HAP-1 (cell line): ENCODE results near the gene PRKCD.

ENCODE experiments used
- DNase-seq, 2 experiments: peaks; one replicate each; pipeline ENCODE4 v3.0.0-alpha.2; 2016 to 2020; ENCODE audit warnings: low spot score in 2 of 2
- H3K27me3 ChIP-seq: fragments of 250-450 bp; sonication (Bioruptor Pico); 2 replicates; pipeline ENCODE4 v1.5.1; 2020; ENCODE audit warnings: low read depth, mild to moderate bottlenecking, moderate library complexity
- H3K36me3 ChIP-seq: fragments of 250-450 bp; sonication (Bioruptor Pico); replicated peaks from 2 replicates; pipeline ENCODE4 v1.5.1; 2020; ENCODE audit warnings: mild to moderate bottlenecking
- H3K4me1 ChIP-seq: fragments of 250-450 bp; sonication (Bioruptor Pico); 2 replicates; pipeline ENCODE4 v1.5.1; 2020; ENCODE audit warnings: mild to moderate bottlenecking
- H3K4me3 ChIP-seq: fragments of 250-450 bp; sonication (Bioruptor Pico); 2 replicates; pipeline ENCODE4 v1.5.1; 2020; ENCODE audit warnings: mild to moderate bottlenecking, moderate library complexity
- H3K9me3 ChIP-seq: fragments of 250-450 bp; sonication (Bioruptor Pico); 2 replicates; pipeline ENCODE4 v1.5.1; 2020; ENCODE audit warnings: mild to moderate bottlenecking, moderate library complexity
- in situ Hi-C: fragments of 300-500 bp; cut with MboI; formaldehyde crosslinking; loops from 3 replicates; pipeline ENCODE4 v1.14.3; 2020; ENCODE audit warnings: low sequenced_read_pairs, inconsistent platforms, mixed read lengths

PRKCD gene

DNA sequence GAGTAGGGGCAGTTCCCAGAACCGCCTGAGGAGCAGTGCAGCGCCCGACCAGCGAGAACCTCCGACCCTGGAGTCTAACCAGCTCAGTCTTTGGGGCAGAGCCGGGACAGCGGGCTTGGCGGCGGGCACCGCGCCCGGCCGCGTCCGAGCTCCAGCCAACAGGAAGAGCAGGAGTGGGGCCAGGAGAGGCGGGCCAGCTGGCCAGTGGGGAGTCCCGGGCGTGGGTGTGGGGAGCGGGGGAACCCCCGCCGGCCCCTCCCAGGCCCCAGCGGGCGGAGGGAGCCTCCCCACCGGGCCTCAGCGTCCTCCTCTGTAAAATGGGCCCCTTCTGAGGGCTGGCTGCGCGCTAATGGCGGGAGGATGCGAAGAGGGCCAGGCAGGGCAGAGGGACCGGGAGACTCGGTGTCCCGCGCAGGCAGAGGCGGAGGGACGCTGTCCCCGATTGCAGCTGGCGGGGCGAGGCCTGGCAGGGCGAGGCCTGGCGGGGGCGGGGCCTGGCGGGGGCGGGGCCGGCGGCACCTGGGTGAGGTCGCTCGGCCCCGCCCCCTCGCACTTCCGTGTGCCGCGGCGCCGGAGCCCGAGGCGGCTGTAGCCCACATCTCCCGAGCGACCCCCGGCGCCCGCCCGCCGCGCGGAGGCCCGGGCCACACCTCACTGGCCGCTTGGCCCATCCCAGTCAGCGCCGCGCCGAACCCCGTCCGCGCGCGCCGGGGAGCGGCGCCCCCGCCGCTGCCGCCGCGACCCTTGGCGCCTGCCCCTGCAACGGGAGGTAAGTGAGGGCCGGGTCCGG lies at the start of gene PRKCD:
PRKCD (plus strand) TSS at position 550 of the 790 bp plus-strand sequence. CDS start 17,214 bp downstream, outside the sequence.
- DNase-seq = peak; percentile 68 to 89
- no peaks in the 10 kb centered on the region for H3K9me3 ChIP-seq
- H3K4me1 ChIP-seq = peaks cover 12% of the 10 kb centered on the region; the same call in 1 of the 2 replicates
- no peaks in the 10 kb centered on the region for H3K27me3 ChIP-seq
- H3K4me3 ChIP-seq = peak within 1 kb of the TSS; percentile 90
- in situ Hi-C loops = no loop called here
- peaks cover 3% of the 10 kb centered on the region; the same call in 1 of the 2 replicates for H3K36me3 ChIP-seq

DNA sequence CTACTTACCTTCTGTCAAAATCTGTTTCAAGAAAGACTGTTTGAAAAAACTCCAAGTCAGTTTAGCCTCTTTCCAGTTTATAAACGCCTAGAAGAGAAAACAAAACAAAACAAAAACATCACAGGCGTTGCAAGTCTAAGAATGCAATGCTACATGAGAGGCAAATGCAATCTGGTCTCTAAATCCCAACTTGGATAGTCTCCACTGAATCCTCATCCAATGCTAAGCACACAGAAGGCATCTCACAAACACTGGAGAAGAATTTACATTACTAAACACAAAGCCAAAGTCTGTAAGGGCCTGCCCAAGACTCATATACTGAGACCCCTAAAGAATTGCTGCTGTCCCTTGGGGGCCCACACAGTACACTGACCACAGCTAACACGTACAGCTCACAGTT lies 49.2 kb upstream of the PRKCD start:
- H3K27me3 ChIP-seq = no peaks in the 10 kb centered on the region
- H3K9me3 ChIP-seq = no peaks in the 10 kb centered on the region
- DNase-seq = no peak
- in situ Hi-C loops = loop anchor here (5.0 kb wide), 1 partner anchor 90 kb away; no protein-coding TSS in a partner anchor
- H3K36me3 ChIP-seq = peaks cover 29% of the 10 kb centered on the region
- H3K4me1 ChIP-seq = no peaks in the 10 kb centered on the region
- no peak overlapping the region for H3K4me3 ChIP-seq

DNA sequence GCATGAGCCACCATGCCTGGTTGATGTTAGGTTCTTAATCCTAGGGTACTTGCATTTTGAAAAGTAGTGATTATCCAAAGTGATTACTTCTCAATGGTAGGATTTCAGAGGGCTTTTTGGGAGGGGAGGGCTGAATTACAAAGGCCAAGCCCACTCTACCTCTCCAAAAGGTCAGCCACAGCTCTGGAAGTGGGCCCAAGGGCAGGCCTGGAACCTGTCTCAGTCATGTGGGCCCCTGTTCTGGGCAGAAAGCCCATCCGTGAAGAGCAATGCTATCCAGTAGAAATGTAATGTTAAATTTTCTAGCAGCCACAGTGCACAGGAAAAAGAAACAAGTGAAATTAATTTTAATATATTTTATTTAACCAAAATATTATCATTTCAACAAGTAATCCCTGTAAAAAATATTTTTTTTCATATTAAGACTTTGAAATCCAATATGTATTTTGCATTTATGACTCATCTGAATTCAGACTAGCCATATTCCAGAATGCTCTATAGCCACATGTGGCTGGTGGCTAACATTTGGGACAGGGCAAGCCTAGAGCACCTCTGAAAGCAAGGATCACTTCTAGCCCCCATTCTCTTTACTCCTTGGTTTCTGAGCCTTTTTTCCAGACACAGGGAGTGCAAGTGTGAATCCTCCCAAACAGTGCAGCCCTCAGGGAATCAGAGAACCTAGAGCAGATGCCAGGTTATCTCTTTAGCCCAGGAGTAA lies 47.6 kb upstream of the PRKCD start:
- H3K36me3 ChIP-seq = peaks cover 45% of the 10 kb centered on the region
- no peak for DNase-seq
- in situ Hi-C loops = loop anchor here (5.0 kb wide), 1 partner anchor 89 kb away; no protein-coding TSS in a partner anchor
- H3K27me3 ChIP-seq = no peaks in the 10 kb centered on the region
- H3K4me3 ChIP-seq = no peak overlapping the region
- no peaks in the 10 kb centered on the region for H3K9me3 ChIP-seq
- H3K4me1 ChIP-seq = no peaks in the 10 kb centered on the region

DNA sequence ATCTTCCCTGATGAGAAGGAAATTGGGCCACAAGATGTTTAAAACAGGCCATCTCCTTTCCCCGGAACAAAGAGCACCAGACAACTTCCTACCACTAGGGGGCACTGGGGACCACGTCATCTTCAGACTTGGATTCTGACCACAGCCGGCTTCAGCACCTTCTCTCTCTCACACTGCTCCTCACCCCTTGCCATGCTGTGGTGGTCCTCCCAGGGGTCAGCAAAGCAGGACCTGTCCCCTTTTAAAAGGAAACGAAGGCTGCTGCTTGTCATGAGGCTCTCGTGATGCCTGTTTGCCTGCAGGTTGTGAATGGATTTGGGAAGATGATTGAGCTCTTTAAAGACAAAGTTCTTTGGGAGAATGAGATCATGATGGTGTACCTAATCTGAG lies 47.0 kb upstream of the PRKCD start:
- no peaks in the 10 kb centered on the region for H3K9me3 ChIP-seq
- peak; percentile 69 to 88 for DNase-seq
- H3K27me3 ChIP-seq = no peaks in the 10 kb centered on the region
- no peak overlapping the region for H3K4me3 ChIP-seq
- no peaks in the 10 kb centered on the region for H3K4me1 ChIP-seq
- peaks cover 50% of the 10 kb centered on the region for H3K36me3 ChIP-seq
- in situ Hi-C loops = loop anchor here (5.0 kb wide), 1 partner anchor 88 kb away; no protein-coding TSS in a partner anchor

DNA sequence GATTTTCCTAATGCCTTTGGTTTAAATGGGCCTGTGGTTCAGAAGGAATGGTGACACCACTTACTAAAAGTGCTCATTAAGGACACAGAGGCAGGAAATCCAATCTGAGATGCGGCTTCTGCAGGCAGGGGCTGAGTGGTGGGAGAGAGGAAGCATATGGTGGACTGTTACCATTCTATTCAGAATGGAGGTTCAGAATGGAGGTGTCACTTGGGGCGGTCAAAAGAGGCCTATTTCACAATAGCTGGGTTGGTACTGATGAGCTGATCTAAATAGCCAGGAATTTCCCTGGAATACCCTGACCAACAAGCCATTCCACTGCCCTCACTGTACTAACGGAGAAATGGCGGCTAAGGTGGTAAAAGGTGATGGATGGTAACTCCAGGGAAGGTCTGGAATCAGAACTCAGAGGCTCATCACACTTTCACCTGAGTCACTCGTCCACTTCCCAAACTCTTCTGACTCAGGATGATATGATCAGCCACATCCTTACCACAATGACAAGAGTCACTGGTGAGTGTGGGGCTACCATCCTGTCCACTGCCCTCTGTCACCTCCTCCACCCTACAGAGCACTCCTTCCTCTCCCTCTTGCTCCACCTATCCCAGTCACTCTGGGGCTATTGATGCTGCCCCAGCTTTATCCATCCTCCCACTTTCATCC lies 46.5 kb upstream of the PRKCD start:
- Histone ChIP-seq H3K4me1 (no peaks in the 10 kb centered on the region), H3K36me3 (peaks cover 51% of the 10 kb centered on the region), H3K27me3 (no peaks in the 10 kb centered on the region), H3K4me3 (no peak overlapping the region), H3K9me3 (no peaks in the 10 kb centered on the region)
- no peak for DNase-seq
- in situ Hi-C loops = loop anchor here (5.0 kb wide), 1 partner anchor 88 kb away; no protein-coding TSS in a partner anchor

DNA sequence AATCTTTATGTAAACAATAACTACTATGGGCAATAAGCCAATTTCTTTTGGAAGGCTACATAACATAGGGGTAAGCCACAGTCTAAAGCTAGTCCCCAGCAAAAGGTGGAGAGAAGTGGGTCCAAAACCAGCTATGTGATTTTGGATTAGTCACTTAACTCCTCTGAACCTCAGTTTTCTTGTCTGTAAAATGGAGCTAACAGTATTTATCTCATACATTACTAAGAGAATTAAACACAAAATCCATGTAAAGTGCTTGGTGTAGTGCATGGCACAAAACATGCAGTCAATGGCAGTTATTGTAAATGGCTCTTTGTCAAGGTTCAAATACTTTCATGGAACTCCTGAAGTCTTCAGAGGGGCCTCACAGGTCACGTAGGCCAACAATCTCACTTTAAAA lies 44.1 kb upstream of the PRKCD start:
- no peaks in the 10 kb centered on the region for H3K27me3 ChIP-seq
- no peak overlapping the region for H3K4me3 ChIP-seq
- DNase-seq = no peak
- peaks cover 58% of the 10 kb centered on the region for H3K36me3 ChIP-seq
- no peaks in the 10 kb centered on the region for H3K9me3 ChIP-seq
- in situ Hi-C loops = no loop called here
- H3K4me1 ChIP-seq = no peaks in the 10 kb centered on the region

DNA sequence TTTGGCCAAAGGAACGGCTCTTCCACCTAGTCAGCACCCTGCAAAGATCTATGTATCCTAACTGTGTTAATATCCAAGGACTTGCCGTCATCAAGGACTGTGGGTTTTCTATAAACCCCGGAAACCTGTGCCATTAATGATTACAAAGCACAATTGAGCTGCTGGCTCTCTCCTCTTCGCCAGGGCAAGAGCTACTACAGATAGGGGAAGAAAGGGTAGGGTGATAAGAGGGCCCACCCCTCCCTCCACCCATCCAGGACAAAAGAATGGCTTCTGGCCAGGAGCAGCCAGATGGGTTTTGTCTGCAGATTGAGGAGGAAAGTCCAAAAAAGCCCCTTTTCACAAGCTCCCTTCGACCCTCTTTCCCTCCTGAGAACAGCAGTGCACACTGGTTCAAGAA lies 40.7 kb upstream of the PRKCD start:
- no peak for DNase-seq
- in situ Hi-C loops = no loop called here
- H3K27me3 ChIP-seq = no peaks in the 10 kb centered on the region
- H3K9me3 ChIP-seq = no peaks in the 10 kb centered on the region
- H3K4me3 ChIP-seq = no peak overlapping the region
- peaks cover 85% of the 10 kb centered on the region for H3K36me3 ChIP-seq
- H3K4me1 ChIP-seq = no peaks in the 10 kb centered on the region

DNA sequence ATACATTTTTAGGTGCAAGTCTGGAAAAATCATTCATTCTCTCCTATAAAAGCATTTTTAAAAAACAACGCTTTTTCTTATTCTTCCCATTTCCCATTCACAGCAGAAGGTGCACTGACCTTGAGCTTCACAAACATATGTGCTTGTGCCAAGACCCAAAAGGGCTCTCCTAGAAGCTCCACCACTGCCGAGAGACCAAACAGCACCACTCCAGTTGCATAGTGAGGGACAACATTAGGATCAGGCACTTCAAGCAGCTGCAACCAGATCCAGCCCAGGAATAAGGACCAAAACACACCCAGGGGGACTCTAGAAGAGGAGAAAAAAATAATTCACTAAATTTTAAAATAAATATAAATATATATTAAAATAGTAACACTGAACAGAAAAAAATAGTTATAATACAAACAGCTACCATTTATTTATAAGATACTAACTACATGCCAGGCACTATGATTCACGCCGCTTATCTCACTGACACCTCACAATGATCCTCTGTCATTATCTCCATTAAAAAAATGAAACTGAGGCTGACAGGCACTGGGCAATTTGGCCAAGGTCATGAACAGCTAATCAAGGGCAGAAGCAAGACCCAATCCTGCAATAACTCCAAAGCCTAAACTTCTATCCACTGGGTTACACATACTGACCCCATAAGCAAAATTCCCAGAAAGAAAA lies 38.6 kb upstream of the PRKCD start:
- Histone ChIP-seq H3K4me1 (no peaks in the 10 kb centered on the region), H3K9me3 (no peaks in the 10 kb centered on the region), H3K4me3 (no peak overlapping the region), H3K27me3 (no peaks in the 10 kb centered on the region), H3K36me3 (peaks cover 83% of the 10 kb centered on the region)
- no peak for DNase-seq
- in situ Hi-C loops = no loop called here

DNA sequence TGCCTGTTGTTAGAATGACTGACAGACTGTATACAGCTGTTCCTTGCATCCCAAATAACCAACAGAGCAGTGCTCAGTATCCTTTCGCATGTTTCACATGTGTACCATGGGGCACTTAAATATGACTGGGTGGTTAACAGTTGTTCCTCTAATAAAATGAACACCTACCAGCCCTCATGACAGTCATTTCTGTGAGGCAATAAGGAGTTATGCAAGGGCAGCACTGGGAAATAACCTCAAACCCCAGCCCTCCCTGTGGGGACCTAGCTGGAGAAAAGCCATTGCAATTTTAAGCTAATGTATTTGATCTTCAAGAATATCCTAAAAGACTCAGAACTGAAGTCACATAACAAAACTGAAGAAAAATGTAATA lies 38.1 kb upstream of the PRKCD start:
- Histone ChIP-seq H3K9me3 (no peaks in the 10 kb centered on the region), H3K27me3 (no peaks in the 10 kb centered on the region), H3K4me3 (no peak overlapping the region), H3K4me1 (no peaks in the 10 kb centered on the region), H3K36me3 (peaks cover 78% of the 10 kb centered on the region)
- no peak for DNase-seq
- in situ Hi-C loops = no loop called here

DNA sequence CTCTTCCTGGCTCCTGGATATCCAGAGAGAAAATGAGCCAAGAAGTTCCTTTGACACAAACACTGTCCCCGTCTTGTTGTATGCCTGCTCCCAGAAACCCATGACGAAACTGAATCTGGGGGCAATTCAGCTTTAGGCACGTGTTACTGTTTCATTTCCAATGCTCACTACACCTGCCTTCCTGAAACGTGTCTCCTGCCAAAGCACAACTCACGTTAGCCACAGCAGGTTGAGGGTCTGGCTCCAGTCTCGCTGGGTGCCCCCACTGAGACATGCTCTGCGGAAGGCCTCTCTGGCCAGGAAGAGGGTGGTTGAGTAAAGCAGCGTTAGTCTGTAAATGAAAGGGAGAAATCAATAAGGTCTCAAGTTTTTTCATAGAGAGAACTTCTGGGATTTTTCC lies 37.5 kb upstream of the PRKCD start:
- no peaks in the 10 kb centered on the region for H3K27me3 ChIP-seq
- H3K4me1 ChIP-seq = no peaks in the 10 kb centered on the region
- H3K36me3 ChIP-seq = peaks cover 72% of the 10 kb centered on the region
- H3K9me3 ChIP-seq = no peaks in the 10 kb centered on the region
- no peak for DNase-seq
- in situ Hi-C loops = no loop called here
- no peak overlapping the region for H3K4me3 ChIP-seq

DNA sequence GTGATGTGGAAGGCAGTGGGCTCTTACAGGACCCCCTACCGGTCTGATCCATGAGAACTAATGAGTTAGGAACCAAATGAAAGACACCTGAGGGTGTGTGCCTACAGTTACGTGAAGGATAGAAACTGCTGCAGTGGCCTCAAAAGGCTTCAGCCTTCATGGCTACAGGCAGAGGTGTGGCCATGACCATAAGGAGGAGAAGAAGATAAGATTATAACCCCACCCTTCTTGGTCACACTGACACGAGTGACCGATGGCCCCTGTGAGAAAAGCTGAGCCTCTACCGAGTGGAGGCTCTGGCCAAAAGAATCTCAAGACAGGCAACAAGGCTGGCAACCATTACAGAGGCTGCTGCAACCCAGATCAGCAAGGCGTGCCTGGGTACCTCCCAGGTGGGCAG lies 37.1 kb upstream of the PRKCD start:
- in situ Hi-C loops = no loop called here

DNA sequence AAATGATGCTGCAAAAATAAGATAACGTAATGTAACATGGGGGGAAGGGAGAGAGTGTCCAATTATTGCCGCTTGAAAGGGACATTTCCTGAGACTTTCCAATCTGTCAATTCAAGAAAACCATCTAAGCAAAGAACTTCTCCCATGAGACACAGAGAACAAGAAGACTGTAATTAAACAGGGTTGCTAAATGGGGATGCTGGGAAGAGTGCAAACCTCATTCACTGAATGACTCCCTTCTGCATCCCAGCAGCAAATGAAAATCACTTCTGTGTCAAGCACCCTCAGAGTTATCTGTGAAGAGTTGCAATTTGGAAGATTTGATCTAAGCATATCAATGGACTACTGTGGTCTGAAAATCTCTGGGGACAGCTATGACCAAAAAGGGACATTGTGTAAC lies 34.4 kb upstream of the PRKCD start:
- in situ Hi-C loops = no loop called here
- Histone ChIP-seq H3K9me3 (no peaks in the 10 kb centered on the region), H3K27me3 (no peaks in the 10 kb centered on the region), H3K4me1 (peaks cover 7% of the 10 kb centered on the region; the same call in 1 of the 2 replicates), H3K4me3 (no peak overlapping the region), H3K36me3 (peaks cover 42% of the 10 kb centered on the region)
- no peak for DNase-seq

More for the DNA sequence above, 37.1 kb upstream of the PRKCD start:
- no peak overlapping the region for H3K4me3 ChIP-seq
- H3K9me3 ChIP-seq = no peaks in the 10 kb centered on the region
- no peak for DNase-seq
- H3K36me3 ChIP-seq = peaks cover 69% of the 10 kb centered on the region
- H3K4me1 ChIP-seq = peaks cover 1% of the 10 kb centered on the region; the same call in 1 of the 2 replicates
- no peaks in the 10 kb centered on the region for H3K27me3 ChIP-seq

DNA sequence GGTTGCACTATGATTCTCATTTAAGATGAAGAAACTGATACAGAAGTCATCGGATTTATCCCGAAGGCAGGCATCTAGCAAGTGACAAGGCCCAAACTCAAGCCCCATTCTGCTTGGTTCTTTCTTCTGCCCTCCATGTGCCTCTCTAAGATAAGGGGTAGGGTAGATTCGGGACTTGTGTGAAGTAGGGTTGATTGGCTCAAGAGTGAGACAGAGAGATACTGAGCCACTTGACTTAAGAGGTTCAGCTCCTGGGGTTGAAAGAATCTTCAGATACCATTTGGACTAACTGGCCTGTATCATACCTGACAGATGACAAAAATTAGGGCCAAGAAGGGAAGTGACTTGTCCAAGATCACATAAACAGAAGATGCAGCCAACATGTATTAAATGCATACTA lies 31.7 kb upstream of the PRKCD start:
- Histone ChIP-seq H3K36me3 (peaks cover 16% of the 10 kb centered on the region), H3K4me3 (peak overlapping the region; percentile 96), H3K9me3 (no peaks in the 10 kb centered on the region), H3K27me3 (no peaks in the 10 kb centered on the region), H3K4me1 (peaks cover 7% of the 10 kb centered on the region; the same call in 1 of the 2 replicates)
- no peak for DNase-seq
- in situ Hi-C loops = no loop called here
